Thoracic aorta (tissue), 2 donors: Measurements from ENCODE around the gene DGLUCY. TPM values are rescaled to one million over a fixed set of nuclear protein-coding genes. Genes with fewer than 3 reads are reported as not detected.
"Not testable (repeated sequence)": the region's sequence is repeated elsewhere in the genome, so short reads cannot be mapped to it uniquely, and the experiment has no call there.

ENCODE experiments used
- ATAC-seq: fragments of 150-250 bp; one replicate; pipeline ENCODE4 v1.8.0; 2017; ENCODE audit warnings: low read depth; ENCODE audit not compliant: insufficient number of reproducible peaks, low FRiP score
- DNase-seq: peaks from one replicate; pipeline ENCODE4 v3.0.0-alpha.2; 2020; ENCODE audit warnings: low spot score
- H3K27ac ChIP-seq, 2 donors: fragments of 200-600 bp; sonication (generic); 1 replicate in 1 of 2; 2 replicates in 1 of 2; pipeline ENCODE4 v1.5.1; 2016; ENCODE audit warnings: mild to moderate bottlenecking in 2 of 2, moderate library complexity in 2 of 2
- H3K27me3 ChIP-seq: fragments of 200-600 bp; sonication (generic); replicated peaks from 2 replicates; pipeline ENCODE4 v1.6.0; 2016; ENCODE audit warnings: mild to moderate bottlenecking; ENCODE audit not compliant: insufficient read depth
- H3K36me3 ChIP-seq: fragments of 200-600 bp; sonication (generic); one replicate; pipeline ENCODE4 v1.5.1; 2016
- H3K4me1 ChIP-seq, 2 donors: fragments of 200-600 bp; sonication (generic); 1 replicate in 1 of 2; 2 replicates in 1 of 2; pipeline versions ENCODE4 v1.5.1 to v1.6.0; 2016; ENCODE audit warnings: low read depth in 2 of 2, mild to moderate bottlenecking in 1 of 2; ENCODE audit not compliant: control insufficient read depth in 1 of 2
- H3K4me3 ChIP-seq: fragments of 200-600 bp; sonication (generic); 2 replicates; pipeline ENCODE4 v1.5.1; 2016; ENCODE audit warnings: mild to moderate bottlenecking
- H3K9me3 ChIP-seq: fragments of 200-600 bp; sonication (generic); 2 replicates; pipeline ENCODE4 v1.5.1; 2016
- total RNA-seq, 2 donors: library from RNA; depleted of rRNA; stranded (reverse); fragments of >200 nt; gene quantifications; one replicate each; pipeline versions ENCODE4 v1.1.0 to v1.2.3, GENCODE V29; 2016
- TF ChIP-seq, protein P1 (sequence below): fragments of 200-600 bp; sonication (generic); IDR thresholded peaks from one replicate; pipeline ENCODE4 v1.5.1; 2019; ENCODE audit warnings: antibody characterized with exemption

DGLUCY gene
- total RNA-seq, 2 donors from 2014 or later, result 24.4 to 36.7 TPM

DNA sequence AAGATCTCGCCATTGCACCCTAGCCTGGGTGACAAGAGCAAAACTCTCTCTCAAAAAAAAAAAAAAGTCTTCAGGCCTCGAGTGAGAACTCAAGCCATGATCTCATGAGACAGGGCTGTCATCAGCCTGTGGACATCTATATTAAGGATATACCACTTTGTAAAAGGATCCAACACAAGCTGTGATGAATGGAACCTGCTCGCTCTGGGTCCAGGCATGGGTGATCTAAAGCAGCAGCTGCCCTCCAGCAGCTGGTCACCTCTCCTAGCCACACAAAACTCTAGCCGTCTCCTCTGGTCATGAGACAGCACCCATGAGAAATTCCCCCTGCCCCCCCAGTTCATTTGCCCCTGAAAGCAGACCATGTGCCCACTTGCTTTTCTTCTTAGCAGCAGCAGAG lies 19.1 kb upstream of the DGLUCY start:
- Histone ChIP-seq H3K27ac (no peak overlapping the region), H3K4me3 (no peak overlapping the region), H3K4me1 (no peaks in the 10 kb centered on the region), H3K27me3 (no peaks in the 10 kb centered on the region), H3K9me3 (no peaks in the 10 kb centered on the region), H3K36me3 (no peaks in the 10 kb centered on the region)
- TF ChIP-seq, protein P1, sequence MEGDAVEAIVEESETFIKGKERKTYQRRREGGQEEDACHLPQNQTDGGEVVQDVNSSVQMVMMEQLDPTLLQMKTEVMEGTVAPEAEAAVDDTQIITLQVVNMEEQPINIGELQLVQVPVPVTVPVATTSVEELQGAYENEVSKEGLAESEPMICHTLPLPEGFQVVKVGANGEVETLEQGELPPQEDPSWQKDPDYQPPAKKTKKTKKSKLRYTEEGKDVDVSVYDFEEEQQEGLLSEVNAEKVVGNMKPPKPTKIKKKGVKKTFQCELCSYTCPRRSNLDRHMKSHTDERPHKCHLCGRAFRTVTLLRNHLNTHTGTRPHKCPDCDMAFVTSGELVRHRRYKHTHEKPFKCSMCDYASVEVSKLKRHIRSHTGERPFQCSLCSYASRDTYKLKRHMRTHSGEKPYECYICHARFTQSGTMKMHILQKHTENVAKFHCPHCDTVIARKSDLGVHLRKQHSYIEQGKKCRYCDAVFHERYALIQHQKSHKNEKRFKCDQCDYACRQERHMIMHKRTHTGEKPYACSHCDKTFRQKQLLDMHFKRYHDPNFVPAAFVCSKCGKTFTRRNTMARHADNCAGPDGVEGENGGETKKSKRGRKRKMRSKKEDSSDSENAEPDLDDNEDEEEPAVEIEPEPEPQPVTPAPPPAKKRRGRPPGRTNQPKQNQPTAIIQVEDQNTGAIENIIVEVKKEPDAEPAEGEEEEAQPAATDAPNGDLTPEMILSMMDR, result no peak
- DNase-seq, result no peak
- ATAC-seq, result no peak

DNA sequence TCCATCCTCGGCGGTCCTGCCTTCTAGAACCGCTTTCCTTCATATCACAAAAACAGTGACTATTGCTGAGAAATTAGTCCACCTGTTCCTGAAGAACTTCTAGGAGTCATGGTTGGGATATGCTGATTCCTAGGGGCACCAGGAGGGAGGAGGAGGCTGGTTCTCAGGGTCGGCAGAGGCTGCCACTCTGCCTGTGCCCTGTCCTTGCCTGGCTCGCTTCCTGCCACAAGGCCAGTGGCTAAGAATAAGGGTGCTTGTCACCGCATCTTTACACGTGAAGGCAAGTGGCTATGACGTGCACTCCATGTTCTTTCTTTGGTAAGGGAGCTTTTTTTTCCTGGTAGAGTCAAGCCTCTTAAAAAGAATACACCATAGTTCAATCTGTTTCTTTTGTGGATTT lies 18.7 kb upstream of the DGLUCY start:
- no peaks in the 10 kb centered on the region for H3K36me3 ChIP-seq
- H3K27me3 ChIP-seq, result no peaks in the 10 kb centered on the region
- DNase-seq, result no peak
- no peaks in the 10 kb centered on the region for H3K4me1 ChIP-seq
- TF ChIP-seq, protein P1, result no peak
- no peaks in the 10 kb centered on the region for H3K9me3 ChIP-seq
- H3K4me3 ChIP-seq, result no peak overlapping the region
- no peak overlapping the region for H3K27ac ChIP-seq
- no peak for ATAC-seq

GRCh38 chr14:91097657-91098056 lies 16.2 kb upstream of the DGLUCY start:
- ATAC-seq, H3K9me3 ChIP-seq, H3K4me3 ChIP-seq, H3K36me3 ChIP-seq, H3K27me3 ChIP-seq, DNase-seq, H3K27ac ChIP-seq, H3K4me1 ChIP-seq: not testable (repeated sequence)

DNA sequence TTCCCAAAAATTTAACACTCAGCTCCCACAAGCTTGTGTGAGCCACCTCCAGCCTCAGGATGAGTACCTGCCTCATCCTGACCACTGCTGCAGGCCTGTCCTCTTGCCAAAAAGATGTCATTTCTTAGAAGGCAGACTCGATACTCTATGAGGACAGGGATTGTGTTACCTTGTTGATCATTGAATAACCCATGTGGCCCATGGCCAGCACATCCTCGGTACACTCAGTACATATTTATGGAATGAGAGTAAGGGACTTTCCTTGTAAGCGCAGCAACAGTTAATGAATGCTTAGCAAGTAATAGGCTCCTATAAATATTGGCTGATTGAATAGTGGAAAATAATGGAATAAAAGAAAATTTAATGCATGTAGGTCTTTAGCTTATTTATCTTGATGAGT lies 15.3 kb upstream of the DGLUCY start:
- TF ChIP-seq, protein P1, result no peak
- Histone ChIP-seq H3K27me3 (no peaks in the 10 kb centered on the region), H3K4me1 (no peaks in the 10 kb centered on the region), H3K4me3 (no peak overlapping the region), H3K27ac (no peak overlapping the region), H3K36me3 (no peaks in the 10 kb centered on the region), H3K9me3 (no peaks in the 10 kb centered on the region)
- no peak for ATAC-seq
- DNase-seq, result no peak

DNA sequence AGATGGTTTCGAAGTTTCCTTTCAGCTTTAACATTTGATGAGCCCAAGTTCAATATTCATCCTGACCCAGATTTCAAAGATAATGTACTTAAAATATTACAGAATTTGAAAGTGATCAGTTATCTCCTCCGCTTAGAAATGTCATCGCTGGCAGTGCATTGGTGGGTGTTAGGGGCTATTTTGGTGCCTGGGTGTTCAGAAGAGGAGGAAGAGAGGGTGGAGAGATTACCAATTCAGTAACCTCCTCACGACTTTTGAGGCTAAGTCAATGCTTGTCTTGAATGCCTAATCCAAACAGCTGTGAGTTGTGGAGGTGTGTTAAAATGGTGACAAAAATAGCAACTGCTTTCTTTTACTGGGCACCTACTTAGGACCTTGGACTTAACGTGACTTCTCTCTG lies 13.8 kb upstream of the DGLUCY start:
- ATAC-seq (no peak), DNase-seq (no peak)
- Histone ChIP-seq H3K9me3 (no peaks in the 10 kb centered on the region), H3K27me3 (no peaks in the 10 kb centered on the region), H3K4me3 (no peak overlapping the region), H3K36me3 (no peaks in the 10 kb centered on the region), H3K27ac (no peak overlapping the region), H3K4me1 (no peaks in the 10 kb centered on the region)
- TF ChIP-seq, protein P1, result no peak

DNA sequence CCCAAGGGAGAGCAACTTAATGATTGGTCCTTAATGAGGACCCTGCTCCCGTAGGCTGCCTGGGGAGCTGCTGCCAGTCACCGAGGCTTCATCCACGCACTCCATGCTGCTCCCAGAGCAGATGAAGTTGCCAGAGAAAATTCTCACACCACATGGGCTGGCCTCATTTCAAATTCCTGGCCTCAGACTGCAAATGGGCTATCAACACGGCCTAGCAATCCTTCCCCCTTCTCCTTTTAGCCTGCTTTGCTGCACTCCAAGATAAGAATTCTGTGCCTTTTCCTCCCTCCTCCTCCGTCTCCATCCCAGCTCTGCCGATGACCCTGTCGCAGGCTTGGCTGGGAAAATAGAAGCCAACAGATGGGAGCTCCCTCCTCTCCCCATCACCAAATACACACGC lies 10.8 kb upstream of the DGLUCY start:
- Histone ChIP-seq H3K36me3 (no peaks in the 10 kb centered on the region), H3K4me3 (no peak overlapping the region), H3K27ac (no peak overlapping the region), H3K4me1 (no peaks in the 10 kb centered on the region), H3K9me3 (no peaks in the 10 kb centered on the region), H3K27me3 (no peaks in the 10 kb centered on the region)
- DNase-seq (no peak), ATAC-seq (no peak)
- TF ChIP-seq, protein P1, result no peak
